AG20443 (cell line): ENCODE results near the gene MECR.
"Not testable (repeated sequence)": the region's sequence is repeated elsewhere in the genome, so short reads cannot be mapped to it uniquely, and the experiment has no call there.

Experiments
- DNase-seq: peaks from one replicate; pipeline ENCODE4 v3.0.0; 2012; ENCODE audit warnings: low spot score, mixed read lengths

The MECR gene

DNA sequence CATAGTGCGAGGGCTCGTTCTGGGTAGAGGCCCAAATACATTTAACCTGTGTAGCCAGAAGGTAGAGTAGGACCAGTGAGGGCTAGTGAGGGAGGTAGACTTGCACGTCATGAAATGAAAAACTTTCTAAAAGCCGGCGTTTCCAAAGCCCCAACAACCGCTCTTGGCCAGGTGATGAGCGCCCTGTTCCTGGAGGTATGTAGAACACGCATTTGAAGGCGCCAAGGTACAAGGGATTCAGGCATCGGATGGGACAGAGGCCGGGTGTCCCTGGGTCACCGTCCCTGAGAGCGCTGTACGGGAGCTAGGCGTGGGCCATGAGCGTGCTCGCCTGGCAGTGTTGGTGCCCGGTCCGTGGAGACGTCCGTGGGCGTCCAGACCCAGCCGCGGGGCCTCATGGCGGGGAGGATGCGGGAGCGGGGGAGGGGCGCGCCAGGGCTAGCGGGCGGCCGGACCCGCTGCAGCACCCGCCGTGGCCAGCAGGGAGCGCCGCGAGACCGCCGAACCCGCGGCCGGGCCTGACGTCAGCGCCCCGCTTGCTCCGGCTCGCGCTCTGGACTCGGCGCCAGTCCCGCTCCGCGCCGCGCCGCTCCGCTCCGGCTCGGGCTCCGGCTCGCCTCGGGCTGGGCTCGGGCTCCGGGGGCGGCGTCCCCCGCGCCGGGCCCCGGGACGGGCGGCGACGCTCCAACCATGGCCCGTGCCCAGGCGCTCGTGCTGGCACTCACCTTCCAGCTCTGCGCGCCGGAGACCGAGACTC lies 5.4 kb upstream of the MECR start, which contains the start of gene PTPRU:
TSS of gene PTPRU (plus strand) at position 568 of the 757 bp plus-strand sequence. CDS start at position 691, 123 bp downstream.
- DNase-seq = peak; percentile 97

DNA sequence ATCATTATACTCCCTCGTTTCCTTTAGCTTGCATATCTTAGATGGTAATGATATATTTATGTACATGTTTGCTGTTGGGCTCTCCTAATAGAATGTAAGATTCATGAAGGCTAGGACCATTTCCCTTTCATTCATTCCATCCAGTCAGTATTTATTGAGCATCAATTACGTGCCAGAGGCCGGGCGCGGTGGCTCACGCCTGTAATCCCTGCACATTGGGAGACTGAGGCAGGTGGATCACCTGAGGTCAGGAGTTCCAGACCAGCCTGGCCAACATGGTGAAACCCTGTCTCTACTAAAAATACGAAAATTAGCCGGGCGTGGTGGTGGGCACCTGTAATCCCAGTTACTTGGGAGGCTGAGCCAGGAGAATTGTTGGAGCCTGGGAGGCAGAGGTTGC lies 4.1 kb upstream of the MECR start:
- DNase-seq = not testable (repeated sequence)

DNA sequence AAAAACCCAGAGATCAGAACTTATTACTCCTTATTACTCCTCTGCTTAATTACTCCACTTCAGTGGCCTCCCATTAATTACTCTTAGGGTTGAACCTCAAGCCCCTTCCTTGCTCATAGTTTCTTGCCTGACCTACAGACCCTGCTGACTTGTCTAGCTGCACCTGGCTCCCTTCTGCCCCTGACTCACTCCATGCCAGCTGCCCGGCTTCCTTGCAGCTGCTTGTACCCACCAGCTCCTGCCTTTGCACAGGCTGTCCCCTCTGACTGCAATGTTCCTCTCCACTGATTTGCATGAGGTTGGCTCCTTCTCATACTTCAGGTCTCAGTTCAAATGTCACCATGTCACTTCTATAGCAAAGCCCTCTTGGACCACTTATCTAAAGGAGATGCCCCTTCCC lies 3.7 kb upstream of the MECR start:
- DNase-seq = no peak

DNA sequence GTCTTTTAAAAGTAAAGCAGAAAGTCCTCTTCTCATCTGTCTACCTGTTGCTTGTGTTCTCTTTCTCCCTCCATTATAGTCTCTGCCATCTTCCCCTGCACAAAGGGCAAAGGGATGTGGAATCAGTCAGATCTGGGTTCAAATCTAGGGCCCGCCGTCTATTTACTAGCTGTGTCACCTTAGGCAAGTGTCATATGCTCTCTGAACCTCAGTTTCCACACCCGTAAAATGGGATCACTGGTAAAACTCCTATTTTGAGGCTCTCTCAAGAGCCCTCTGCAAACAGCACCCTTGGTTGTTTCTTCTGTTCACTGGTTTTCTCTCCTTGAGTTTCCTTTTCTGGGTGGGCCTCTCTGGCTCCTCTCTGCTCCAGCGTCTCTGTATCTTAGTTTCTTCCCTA lies 3.0 kb upstream of the MECR start:
- DNase-seq = no peak

DNA sequence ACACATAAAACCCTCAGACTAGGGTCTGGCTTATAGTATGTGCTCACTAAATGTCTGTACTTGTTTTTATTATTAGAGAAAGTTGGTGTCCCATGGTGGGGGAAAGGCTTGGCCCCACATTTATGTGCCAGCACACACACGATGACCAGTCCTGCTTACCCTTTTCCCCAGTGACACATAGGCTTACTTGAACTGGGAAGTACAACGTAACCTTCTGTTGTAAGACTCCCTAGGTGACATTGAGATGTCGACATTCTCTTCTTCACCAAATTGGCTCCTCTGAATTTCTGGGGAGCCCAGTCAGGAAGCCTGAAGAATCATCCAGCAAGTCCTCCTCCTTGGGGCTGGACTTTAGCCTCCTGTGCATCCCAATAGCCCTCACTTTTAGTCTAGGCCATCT lies 1.7 kb upstream of the MECR start:
- DNase-seq = no peak

DNA sequence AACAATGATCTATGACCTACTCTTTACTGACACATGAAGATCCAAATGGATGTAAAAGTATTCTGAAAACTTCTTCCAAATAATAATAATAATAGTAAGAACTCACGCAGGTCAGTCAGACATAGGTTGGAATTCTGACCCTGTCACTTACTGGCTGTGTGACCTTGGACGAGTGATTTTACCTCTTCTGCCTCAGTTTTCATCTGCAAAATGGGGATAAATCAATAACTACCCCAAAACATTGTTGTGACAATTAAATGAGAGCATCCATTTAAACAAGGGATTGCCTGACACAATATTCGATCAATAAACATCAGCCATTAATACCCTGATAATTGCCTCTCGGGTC lies 556 bp downstream of the MECR start:
- no peak for DNase-seq

DNA sequence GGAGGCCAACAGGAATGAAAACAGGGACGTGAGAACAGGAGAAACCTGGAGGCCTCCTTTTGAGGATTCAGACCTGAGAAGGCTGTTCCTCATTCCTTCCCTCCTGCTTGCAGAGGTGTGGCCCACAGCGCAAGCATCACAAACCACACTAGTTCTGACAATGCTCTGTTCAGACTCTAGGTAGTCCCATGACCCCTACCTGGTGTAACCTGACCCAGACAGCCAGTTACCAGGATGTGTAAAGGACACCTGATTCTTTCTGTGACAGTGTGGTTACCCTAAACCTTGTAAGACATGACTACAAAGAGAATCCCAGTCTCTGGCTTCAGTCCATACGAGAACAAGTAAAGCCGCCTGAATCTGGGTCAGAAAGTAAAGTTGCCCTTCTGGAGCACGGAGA lies 3.2 kb downstream of the MECR start:
- no peak for DNase-seq

DNA sequence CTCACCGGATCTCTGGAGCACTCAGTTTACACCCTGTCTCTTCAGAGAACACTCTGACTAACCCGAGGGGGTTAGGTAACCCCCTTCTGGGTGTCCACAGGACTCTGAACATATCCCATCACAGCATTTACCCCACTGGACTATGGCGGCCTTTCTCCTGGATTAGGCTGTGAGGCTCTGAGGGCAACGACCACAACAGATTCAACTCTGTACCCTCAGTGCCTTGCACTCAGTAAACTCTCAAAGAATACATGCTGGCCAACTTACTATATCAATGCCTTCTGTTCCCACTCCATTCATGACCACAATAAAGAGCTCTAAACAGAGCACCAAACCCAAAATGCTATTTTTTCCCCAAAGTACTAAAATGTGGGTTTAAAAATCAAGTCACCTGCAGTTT lies 5.4 kb downstream of the MECR start:
- DNase-seq = no peak

DNA sequence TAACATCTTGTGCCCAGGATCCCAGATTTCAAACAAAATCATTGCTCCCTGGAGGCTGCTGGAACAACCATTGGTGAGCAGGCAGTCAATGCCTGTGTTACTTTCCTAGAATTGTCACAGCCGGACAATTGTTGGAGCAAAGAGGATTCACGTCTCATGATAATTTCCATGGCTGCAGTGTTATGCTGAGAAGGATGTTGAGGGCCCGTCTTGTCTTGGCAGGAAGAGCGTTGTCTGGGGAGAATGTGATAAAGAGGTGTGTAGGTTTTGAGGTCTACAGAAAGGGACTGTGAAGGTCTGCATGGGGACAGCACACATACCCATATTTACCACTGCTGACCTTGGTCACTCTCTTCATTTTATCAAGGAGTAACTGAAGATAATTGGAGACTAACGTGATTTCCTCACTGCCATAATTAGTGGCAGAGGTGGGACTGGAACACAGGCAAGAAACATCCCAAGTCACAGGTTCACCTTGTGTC lies 6.3 kb downstream of the MECR start:
- no peak for DNase-seq

DNA sequence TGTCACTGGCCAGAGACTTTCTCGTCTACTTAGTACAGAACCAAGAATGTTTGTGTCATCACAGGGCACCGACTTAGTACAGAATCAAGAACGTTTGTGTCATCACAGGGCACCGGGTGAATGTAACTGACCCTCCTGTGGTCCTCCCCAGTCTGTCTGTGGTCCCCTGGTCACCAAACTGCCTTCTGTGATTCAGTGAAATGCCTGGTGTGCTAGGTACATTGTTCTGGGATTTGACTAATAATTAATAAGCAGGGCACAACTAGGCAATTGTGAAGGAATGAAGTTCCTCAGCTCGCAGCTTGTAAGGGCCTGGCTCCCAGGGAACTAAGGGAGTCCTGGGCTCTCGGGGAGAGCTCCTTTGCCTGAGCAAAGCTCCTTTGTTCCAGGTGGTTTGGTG lies 7.2 kb downstream of the MECR start:
- DNase-seq = no peak

DNA sequence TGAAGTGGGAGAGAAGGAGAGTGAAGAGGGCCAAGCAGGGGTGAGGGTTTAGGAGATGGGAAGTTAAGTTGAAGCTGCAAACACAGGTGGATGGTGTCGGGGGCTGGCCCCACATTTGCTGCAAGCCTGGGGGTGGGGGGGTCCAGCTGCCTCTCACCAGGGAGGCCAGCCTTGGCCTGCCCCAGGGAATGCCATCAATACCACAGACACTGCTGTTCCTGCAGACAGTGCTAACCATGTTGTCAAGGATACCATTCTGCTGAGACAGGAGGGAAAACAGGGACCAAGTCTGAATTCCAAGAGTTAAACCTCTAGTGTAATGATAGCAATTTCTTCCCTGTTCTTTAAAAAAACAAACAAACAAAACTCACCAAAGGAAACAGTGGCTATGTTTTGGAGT lies 8.0 kb downstream of the MECR start:
- DNase-seq = no peak

DNA sequence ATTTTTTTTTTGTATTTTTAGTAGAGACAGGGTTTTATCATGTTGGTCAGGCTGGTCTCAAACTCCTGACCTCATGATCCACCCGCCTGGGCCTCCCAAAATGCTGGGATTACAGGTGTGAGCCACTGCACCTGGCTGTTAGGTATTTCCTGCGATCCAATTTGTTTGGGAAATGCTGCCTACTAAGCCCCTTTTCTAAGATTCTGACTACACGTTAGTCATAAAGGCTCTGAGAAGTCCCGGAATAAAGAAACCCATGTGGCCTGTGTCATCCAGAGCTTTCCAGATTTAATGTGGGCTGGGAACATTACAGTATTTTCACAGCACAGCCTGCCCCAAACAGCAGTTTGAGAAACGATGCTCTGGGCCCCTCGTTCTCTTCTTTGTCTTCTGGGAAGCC lies 8.5 kb downstream of the MECR start:
- DNase-seq = not testable (repeated sequence)

DNA sequence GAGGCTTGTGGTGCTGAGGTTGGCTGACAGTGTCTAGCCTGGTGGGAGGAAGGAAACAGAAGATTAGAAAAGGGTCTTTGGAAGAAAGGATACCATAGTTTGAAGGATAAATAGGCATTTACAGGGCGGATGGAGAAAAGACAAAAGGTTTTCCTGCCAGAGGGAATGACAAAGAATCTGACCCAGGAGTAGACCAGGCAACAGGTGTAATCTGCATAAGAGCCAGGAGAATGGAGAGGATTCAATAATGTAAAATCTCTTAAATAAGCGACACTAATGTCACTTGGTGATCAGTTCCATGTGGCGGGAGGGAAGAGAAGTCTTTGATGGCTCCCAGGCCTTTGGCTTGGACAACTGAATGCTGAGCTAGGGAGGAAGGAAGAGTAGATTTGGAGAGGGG lies 9.4 kb downstream of the MECR start:
- DNase-seq = no peak

DNA sequence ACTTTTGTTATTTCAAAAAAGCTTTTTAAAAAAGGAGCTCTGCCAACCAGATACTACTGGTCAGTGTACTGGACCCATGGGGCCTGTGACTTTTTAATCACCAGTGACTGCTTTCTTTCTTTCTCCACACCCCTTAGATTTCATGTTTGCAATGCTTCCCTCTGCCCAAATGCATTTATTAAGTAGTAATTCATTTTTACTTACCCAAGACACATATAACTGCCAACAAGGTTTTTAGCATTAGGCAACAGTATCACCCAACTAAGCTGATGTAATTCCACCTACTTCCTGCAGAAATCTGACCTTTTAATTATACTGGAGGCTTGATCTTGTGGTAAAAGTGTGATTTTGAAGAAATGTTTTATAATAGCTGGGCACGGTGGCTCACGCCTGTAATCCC lies 12.5 kb downstream of the MECR start:
- peak; percentile 36 for DNase-seq

DNA sequence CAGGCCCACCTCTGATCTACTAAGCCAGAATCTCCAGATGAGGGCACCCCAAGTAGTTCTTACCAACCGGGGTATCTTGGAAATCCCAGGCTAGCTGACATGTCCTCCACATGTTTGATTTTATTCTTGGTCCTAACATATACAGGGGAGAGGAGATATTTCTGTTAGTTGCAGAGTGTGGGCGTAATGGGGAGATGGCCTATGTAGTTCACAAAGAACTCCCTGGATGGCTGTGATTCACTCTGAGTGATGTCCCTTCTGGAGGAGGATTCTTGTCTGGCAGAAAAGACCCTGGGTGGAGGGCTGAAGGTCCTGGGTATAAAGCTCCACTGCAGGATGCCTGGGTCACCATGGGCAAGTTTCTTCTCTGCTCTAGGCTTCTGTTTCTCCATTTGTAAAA lies 13.1 kb downstream of the MECR start:
- no peak for DNase-seq

DNA sequence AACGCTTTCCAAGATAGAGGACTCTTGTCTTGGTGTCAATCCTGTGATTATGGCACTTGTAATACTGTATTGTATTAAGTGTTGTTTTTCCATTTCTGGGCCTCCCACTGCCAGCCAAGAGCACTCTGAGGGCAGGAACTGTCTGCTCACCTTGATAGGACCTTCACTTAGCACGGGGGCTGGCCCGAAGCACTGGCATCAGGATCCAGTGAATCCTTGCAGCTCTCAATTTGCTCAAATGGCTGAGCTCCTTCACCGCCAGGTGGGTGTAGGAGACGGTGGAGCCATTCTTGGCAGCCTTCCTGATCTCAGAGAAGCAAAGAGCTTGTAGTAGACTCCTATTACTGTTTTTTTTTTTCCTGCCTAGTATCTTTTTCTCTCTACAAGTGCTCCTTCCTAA lies 17.7 kb downstream of the MECR start:
- no peak for DNase-seq

DNA sequence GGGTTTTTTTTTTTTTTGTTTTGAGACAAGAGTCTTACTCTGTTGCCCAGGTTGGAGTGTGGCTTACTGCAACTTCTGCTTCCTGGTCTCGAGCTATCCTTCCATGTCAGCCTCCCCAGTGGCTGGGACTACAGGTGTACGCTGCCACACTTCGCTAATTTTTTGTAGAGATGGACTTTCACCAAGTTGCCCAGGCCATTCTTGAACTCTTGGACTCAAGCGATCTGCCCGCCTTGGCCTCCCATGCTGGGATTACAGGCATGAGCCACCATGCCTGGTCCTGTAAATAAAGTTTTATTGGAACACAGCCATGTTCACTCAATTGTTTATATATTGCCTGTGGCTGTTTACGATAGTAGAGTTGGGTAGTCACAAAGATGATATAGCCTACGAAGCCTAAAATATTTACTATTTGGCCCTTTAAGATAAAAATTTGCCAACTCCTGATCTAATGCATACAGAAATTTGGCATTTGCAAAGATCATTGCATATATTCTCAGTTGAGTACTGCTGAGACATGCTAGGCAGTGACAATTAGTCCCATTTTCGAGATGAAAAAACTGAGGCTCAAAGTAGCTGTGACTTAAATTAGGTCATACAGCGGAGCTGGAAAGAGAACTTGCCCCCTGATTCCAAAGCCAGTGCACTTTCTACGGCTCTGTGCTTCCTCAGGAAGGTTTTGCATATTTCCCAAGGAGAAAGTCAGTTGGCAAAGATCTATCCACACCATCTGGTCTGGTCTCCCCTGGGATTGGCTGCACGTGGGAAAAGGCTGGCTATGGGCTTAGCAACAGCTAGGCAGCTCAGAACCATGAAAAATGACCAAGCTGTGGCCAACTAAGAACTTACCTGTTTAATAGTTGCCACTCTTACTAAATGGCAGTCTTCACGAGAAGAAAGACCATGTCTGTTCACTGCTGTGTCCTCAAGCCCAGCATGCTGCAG lies 19.4 kb downstream of the MECR start:
- DNase-seq = peak; percentile 52

DNA sequence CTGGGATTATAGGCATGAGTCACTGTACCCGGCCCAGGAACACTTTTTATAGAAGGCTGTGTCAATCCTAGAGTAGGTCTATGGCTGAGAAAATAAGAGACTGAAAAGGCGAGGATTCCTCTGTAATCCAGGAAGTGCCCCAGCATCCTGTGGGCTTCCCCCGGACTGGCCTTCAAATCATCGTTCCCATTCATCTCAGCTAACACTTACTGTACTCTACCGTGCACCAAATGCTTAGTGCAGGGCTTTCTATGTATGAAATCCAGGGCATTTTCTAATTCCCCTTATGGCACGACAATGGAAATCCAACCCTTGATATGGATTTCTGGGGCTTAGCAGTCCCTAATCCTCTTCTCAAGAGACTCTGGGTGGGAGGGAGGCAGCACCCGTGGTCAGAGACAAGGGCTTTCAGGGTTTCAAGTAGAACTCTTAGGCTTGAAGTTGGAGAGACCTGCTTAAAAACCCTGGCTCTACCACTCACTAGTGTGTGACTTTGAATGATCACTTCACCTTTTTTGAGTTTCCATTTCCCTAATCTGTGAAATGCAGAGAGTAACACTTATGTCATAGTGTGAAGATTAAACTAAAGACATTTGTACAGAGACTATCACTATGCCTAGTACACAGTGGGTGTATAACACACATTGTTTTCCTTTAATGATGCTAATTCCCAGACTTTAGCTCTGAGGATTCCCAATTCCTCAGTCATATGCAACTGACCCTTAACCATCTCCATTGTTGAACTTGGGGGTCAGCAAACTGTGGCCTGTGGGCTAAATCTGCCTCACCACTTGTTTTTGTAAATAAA lies 20.3 kb downstream of the MECR start:
- no peak for DNase-seq

DNA sequence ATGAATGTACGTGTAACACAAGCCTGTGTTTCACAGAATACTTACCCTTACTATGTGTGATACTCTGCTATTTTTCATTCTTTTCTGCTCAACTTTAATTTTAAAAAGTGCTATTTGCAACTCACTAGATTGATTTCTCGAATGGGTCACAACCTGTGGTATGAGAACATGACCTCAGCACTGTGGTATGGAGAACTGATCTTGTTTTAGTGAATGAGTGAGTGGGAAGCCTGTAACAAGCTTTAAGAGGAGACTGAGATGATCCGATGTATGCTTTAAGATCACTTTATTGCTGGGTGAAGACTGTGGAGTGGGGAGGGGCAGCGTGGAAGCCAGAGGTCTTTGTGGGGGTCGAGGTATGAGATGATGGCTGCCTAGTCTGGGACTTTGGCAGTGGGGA lies 21.6 kb downstream of the MECR start:
- peak; percentile 63 for DNase-seq

DNA sequence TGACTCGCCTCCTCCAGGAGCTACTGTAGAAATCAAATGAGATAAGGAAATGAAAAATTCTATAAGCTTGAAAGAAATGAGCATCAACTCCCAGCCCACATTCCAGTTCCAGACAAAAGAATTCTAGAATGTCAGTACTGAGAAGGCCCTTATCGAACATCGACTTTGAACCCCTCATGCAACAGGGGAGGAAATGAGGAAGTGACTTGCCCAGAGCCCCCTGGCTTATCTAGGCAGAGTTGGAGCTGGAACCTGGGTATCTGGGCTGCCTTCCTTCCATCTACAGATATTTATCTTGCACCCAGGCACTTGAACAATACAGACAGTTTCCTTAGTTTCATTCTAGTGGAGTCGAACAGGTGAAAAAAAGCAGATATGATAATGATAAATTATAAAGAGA lies 22.3 kb downstream of the MECR start:
- DNase-seq = no peak

DNA sequence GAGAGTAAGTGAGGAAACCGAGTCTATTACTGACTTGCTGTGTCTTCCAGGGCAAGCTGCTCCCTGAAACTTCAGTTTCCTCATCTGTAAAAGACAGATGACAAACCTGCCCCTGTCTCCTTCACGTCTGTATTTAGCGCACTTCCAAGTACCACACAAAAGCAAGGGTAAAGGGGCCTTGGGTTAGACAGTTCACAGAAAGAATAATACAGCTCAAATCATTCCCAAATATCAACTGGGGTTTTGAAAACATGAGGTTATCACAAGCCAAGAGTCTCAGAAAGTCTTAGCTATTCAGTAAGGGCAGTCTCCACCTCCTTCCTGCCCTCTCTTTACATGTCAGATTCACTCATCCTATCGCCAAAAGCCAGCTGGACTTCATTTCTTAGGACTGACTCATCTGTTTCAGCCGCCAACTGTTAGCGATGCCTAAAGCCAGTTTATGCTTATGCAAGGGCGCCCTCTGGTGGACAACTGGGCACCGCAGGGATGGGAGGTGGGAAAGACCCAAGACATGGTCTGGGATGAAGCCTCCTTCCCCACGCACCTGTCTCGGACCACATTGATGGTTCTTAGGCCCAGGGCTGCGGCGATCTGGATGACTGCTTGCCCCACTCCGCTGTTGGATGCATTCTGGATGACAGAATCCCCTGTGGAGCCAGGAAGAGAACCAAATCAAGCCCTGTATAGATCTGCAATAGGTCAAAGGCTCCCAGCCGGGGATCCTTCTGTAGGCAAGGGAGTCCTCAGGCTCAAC lies 28.0 kb downstream of the MECR start:
- peak; percentile 94 for DNase-seq

DNA sequence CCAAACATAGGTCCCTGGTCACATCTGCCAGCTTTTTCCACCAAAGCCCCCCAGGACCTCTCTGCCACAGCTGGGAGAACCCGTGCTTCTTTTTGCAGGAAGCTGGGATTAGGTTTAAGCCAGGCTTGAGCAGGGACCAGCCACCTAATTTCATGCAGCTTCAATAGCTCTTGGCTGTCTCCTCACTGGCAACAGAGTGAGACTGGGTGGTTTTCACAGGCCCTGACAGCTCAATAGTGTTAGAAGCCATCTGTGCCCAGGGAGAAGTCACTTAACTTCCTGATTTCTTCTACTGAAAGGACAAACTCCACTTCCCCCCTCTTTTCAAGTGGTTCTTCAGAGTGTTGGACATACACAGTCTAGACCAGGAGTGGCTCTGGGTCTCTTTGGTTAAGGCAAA lies 28.7 kb downstream of the MECR start:
- no peak for DNase-seq
